SK-N-SH (cell line): ENCODE measurements around the gene ZBED1. TPM values are rescaled to one million over a fixed set of nuclear protein-coding genes. Genes with fewer than 3 reads are reported as not detected.

Experiments
- CTCF ChIA-PET: fragments of 300-600, 350-600 bp; formaldehyde crosslinking; extraction: SDS; loops from one replicate; lab custom pipeline; 2021; lab: Yijun Ruan, JAX
- POLR2A ChIA-PET: fragments of 350-600 bp; sonication (Branson Sonifier 250); formaldehyde crosslinking; extraction: SDS; loops from one replicate; lab custom pipeline; 2020; ENCODE audit warnings: antibody characterized with exemption, inconsistent platforms; lab: Yijun Ruan, JAX
- DNase-seq: peaks from one replicate; pipeline ENCODE4 v3.0.0; 2012
- H2AFZ ChIP-seq: fragments of 200-600 bp; sonication (generic); 2 replicates; pipeline ENCODE4 v1.8.1; 2016; ENCODE audit warnings: antibody characterized with exemption, mild to moderate bottlenecking, low read depth
- H3F3A ChIP-seq: fragments of 200-600 bp; sonication (generic); replicated peaks from 2 replicates; pipeline ENCODE3; 2016; ENCODE audit warnings: antibody characterized with exemption, mild to moderate bottlenecking; ENCODE audit not compliant: insufficient read depth
- H3K27ac ChIP-seq, 2 experiments: fragments of 200-500 bp in 1 of 2; fragments of 200-600 bp in 1 of 2; sonication (Bioruptor generic) in 1 of 2; sonication (generic), shearing (Covaris generic) in 1 of 2; 2 replicates each; pipeline versions ENCODE4 v1.5.1 to v1.6.1; 2014 to 2016; ENCODE audit warnings: low read depth in 2 of 2, inconsistent platforms in 1 of 2, low read length in 1 of 2, mild to moderate bottlenecking in 1 of 2, mixed read lengths in 1 of 2
- H3K27me3 ChIP-seq: fragments of 200-600 bp; sonication (generic), shearing (Covaris generic); 2 replicates; pipeline ENCODE4 v1.6.1; 2016; ENCODE audit warnings: mixed run types; ENCODE audit not compliant: insufficient read depth
- H3K36me3 ChIP-seq, 2 experiments: fragments of 200-500 bp in 1 of 2; fragments of 200-600 bp in 1 of 2; sonication (Bioruptor generic) in 1 of 2; sonication (generic) in 1 of 2; replicated peaks in 1 of 2; 2 replicates each; pipeline versions ENCODE3 to v1.5.1; 2014 to 2016; ENCODE audit warnings: low read length in 1 of 2, mild to moderate bottlenecking in 1 of 2; ENCODE audit not compliant: insufficient read depth in 2 of 2, control insufficient read depth in 1 of 2
- H3K4me1 ChIP-seq, 2 experiments: fragments of 200-500 bp in 1 of 2; fragments of 200-600 bp in 1 of 2; sonication (Bioruptor generic) in 1 of 2; sonication (generic), shearing (Covaris generic) in 1 of 2; 2 replicates each; pipeline versions ENCODE4 v1.5.1 to v1.6.1; 2014 to 2016; ENCODE audit warnings: low read depth in 1 of 2, low read length in 1 of 2, mixed run types in 1 of 2; ENCODE audit not compliant: insufficient read depth in 2 of 2, control insufficient read depth in 1 of 2
- H3K4me2 ChIP-seq: fragments of 200-600 bp; sonication (generic), shearing (Covaris generic); 2 replicates; pipeline ENCODE4 v1.6.1; 2017; ENCODE audit warnings: mixed run types
- H3K4me3 ChIP-seq, 2 experiments: fragments of 200-500 bp in 1 of 2; fragments of 200-600 bp in 1 of 2; sonication (Bioruptor generic) in 1 of 2; sonication (generic), shearing (Covaris generic) in 1 of 2; 2 replicates each; pipeline versions ENCODE4 v1.5.1 to v1.8.1; 2014 to 2016; ENCODE audit warnings: low read depth in 2 of 2, inconsistent platforms in 1 of 2, low read length in 1 of 2, mild to moderate bottlenecking in 1 of 2, mixed read lengths in 1 of 2, moderate library complexity in 1 of 2
- H3K79me2 ChIP-seq: fragments of 200-600 bp; sonication (generic); 2 replicates; pipeline ENCODE4 v1.8.1; 2017; ENCODE audit warnings: mild to moderate bottlenecking; ENCODE audit not compliant: insufficient read depth
- H3K9ac ChIP-seq: fragments of 200-600 bp; sonication (generic); 2 replicates; pipeline ENCODE4 v1.6.1; 2017; ENCODE audit warnings: mixed run types
- H3K9me2 ChIP-seq: fragments of 200-600 bp; sonication (generic); 2 replicates; pipeline ENCODE4 v1.6.1; 2017; ENCODE audit warnings: mixed run types
- H3K9me3 ChIP-seq: fragments of 200-600 bp; sonication (generic); 2 replicates; pipeline ENCODE4 v1.6.1; 2017; ENCODE audit warnings: mixed run types, mild to moderate bottlenecking, moderate library complexity
- H4K20me1 ChIP-seq: fragments of 200-600 bp; sonication (generic); 2 replicates; pipeline ENCODE4 v1.6.1; 2017; ENCODE audit warnings: mild to moderate bottlenecking, mixed run types; ENCODE audit not compliant: insufficient read depth
- FOSL2 ChIP-seq: IDR thresholded peaks from 2 replicates; pipeline ENCODE4 v1.4.0; 2012; ENCODE audit warnings: low read depth, mild to moderate bottlenecking, moderate library complexity, borderline replicate concordance
- FOXJ3 ChIP-seq: sonication (generic); formaldehyde crosslinking; IDR thresholded peaks from 2 replicates; pipeline ENCODE4 v1.5.1; 2020; ENCODE audit warnings: mild to moderate bottlenecking, missing genetic modification reagents
- IRF3 ChIP-seq: fragments of 150-350 bp; IDR thresholded peaks from 2 replicates; pipeline ENCODE4 v1.6.1; 2016; ENCODE audit warnings: mild to moderate bottlenecking, low read depth, low read length
- MEF2A ChIP-seq: IDR thresholded peaks from 2 replicates; pipeline ENCODE4 v1.4.0; 2012; ENCODE audit warnings: low read depth, borderline replicate concordance
- MXI1 ChIP-seq: IDR thresholded peaks from 2 replicates; pipeline ENCODE4 v1.6.1; 2012; ENCODE audit warnings: mild to moderate bottlenecking, low read depth, low read length, improper control_type of control experiment
- NFIC ChIP-seq: IDR thresholded peaks from 2 replicates; pipeline ENCODE4 v1.4.0; 2012; ENCODE audit warnings: borderline replicate concordance
- NRF1 ChIP-seq: IDR thresholded peaks from 2 replicates; pipeline ENCODE4 v1.6.1; 2012; ENCODE audit warnings: low read depth, mild to moderate bottlenecking, low read length
- PBX3 ChIP-seq: IDR thresholded peaks from 2 replicates; pipeline ENCODE4; 2012
- RCOR1 ChIP-seq: fragments of 150-350 bp; IDR thresholded peaks from 2 replicates; pipeline ENCODE4 v1.6.1; 2017; ENCODE audit warnings: antibody characterized with exemption, low read length
- REST ChIP-seq: IDR thresholded peaks from 2 replicates; pipeline ENCODE4 v1.6.1; 2012; ENCODE audit warnings: mild to moderate bottlenecking, low read depth, low read length, moderate library complexity
- TAF1 ChIP-seq: IDR thresholded peaks from 2 replicates; pipeline ENCODE4 v1.6.1; 2012; ENCODE audit warnings: low read depth, mild to moderate bottlenecking, low read length, moderate library complexity, borderline replicate concordance
- TCF12 ChIP-seq: IDR thresholded peaks from 2 replicates; pipeline ENCODE4 v1.4.0; 2012
- YY1 ChIP-seq: IDR thresholded peaks from 2 replicates; pipeline ENCODE4 v1.4.0; 2012; ENCODE audit warnings: low read depth, mild to moderate bottlenecking
- WGBS: methylation state at CpG from one replicate; pipeline ENCODE4 v1.1.6; 2017; ENCODE audit warnings: low lambda C conversion rate; 5-methylcytosine and 5-hydroxymethylcytosine counted together
- polyA plus RNA-seq, 3 experiments: library from polyadenylated mRNA; depleted of rRNA; stranded (reverse); fragments of >200 nt; gene quantifications; 2 replicates each; pipeline ENCODE4 v1.2.3, GENCODE V29; 2012
- TF ChIP-seq, protein P1 (sequence below): fragments of 200-600 bp; sonication (generic); IDR thresholded peaks from 2 replicates; pipeline ENCODE4 v1.6.1; 2017; ENCODE audit warnings: antibody characterized with exemption, mild to moderate bottlenecking, moderate library complexity
- TF ChIP-seq, protein P2 (sequence below): IDR thresholded peaks from 2 replicates; pipeline ENCODE4 v1.4.0; 2012; ENCODE audit warnings: low read depth
- TF ChIP-seq, protein P3 (sequence below): fragments of 150-350 bp; IDR thresholded peaks from 2 replicates; pipeline ENCODE4 v1.6.1; 2017; ENCODE audit warnings: antibody characterized with exemption, low read length, low read depth, borderline replicate concordance

The ZBED1 gene
- polyA plus RNA-seq, 1 of the 3 experiments (the other 2 are of a cell fraction): 16.7 TPM

DNA sequence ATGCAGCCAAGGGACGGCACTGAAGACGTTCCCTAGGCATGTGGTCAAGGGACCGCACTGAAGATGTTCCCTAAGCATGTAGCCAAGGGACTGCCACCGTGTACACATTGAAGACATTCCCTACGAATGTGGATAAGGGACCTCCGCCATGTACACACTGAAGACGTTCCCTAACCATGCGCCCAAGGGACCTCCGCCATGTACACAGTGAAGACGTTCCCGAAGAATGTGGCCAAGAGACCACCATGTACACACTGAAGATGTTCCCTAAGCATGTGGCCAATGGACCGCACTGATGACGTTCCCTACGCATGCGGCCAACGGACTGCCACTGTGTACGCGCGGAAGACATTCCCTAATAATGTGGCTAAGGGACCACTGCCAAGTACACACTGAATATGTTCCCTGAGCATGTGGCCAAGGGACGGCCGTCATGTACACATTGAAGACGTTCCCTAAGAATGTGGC is 48.4 kb downstream of the ZBED1 start (continued):
- no peak for TF ChIP-seq REST
- TF ChIP-seq RCOR1: no peak
- no peak for TF ChIP-seq IRF3
- no peak for TF ChIP-seq NRF1
- no peak for TF ChIP-seq FOSL2
- TF ChIP-seq, protein P1, sequence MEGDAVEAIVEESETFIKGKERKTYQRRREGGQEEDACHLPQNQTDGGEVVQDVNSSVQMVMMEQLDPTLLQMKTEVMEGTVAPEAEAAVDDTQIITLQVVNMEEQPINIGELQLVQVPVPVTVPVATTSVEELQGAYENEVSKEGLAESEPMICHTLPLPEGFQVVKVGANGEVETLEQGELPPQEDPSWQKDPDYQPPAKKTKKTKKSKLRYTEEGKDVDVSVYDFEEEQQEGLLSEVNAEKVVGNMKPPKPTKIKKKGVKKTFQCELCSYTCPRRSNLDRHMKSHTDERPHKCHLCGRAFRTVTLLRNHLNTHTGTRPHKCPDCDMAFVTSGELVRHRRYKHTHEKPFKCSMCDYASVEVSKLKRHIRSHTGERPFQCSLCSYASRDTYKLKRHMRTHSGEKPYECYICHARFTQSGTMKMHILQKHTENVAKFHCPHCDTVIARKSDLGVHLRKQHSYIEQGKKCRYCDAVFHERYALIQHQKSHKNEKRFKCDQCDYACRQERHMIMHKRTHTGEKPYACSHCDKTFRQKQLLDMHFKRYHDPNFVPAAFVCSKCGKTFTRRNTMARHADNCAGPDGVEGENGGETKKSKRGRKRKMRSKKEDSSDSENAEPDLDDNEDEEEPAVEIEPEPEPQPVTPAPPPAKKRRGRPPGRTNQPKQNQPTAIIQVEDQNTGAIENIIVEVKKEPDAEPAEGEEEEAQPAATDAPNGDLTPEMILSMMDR: no peak
- TF ChIP-seq TCF12: no peak
- no peak for TF ChIP-seq PBX3
- no peak for TF ChIP-seq MEF2A
- TF ChIP-seq, protein P2, sequence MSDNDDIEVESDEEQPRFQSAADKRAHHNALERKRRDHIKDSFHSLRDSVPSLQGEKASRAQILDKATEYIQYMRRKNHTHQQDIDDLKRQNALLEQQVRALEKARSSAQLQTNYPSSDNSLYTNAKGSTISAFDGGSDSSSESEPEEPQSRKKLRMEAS: no peak
- no peak for TF ChIP-seq NFIC

DNA sequence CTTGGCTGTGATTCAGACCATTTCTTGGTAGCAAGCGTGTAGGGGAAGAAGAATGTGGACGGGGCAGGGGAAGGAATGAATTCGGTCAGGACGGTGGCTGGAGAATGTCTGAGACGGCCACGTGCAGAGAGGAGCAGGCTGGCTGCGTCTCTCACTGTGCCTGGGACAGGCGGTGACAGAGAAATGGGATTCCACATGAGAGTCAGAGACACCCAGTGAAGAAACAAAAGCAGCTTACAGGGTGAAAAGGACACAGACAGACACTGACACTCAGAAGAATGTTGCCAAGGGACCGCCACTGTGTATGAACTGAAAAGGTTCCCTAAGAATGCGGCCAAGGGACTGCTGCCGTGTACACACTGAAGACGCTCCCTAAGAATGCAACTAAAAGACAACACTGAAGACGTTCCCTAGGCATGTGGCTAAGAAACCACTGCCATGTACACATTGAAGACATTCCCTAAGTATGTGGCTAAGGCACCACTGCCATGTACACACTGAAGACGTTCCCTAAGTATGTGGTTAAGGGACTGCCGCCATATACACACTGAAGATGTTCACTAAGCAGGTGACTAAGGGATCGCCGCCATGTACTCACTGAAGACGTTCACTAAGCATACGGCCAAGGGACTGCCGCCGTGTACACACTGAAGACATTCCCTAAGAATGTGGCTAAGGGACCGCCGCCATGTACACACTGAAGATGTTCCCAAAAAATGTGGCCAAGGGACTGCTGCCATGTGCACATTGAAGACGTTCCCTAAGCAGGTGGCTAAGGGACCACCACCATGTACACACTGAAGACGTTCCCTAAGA is 49.1 kb downstream of the ZBED1 start:
- no peaks in the 10 kb centered on the region for H3K36me3 ChIP-seq
- ChIA-PET POLR2A (no interaction called here), CTCF (no interaction called here)
- peaks cover 12% of the 10 kb centered on the region; the same call in 1 of the 2 replicates for H3K79me2 ChIP-seq
- no peak overlapping the region for H3K27ac ChIP-seq
- H3K4me3 ChIP-seq: no peak overlapping the region
- no peak overlapping the region for H3K4me2 ChIP-seq
- DNase-seq: no peak
- H2AFZ ChIP-seq: no peak overlapping the region
- H3K9me3 ChIP-seq: no peaks in the 10 kb centered on the region
- H3K9ac ChIP-seq: no peak overlapping the region
- no peaks in the 10 kb centered on the region for H3F3A ChIP-seq
- H3K27me3 ChIP-seq: no peaks in the 10 kb centered on the region
- no peaks in the 10 kb centered on the region for H4K20me1 ChIP-seq
- 86% methylated on average over 21 of the region's 25 CpGs for WGBS
- H3K9me2 ChIP-seq: no peaks in the 10 kb centered on the region
- H3K4me1 ChIP-seq: no peaks in the 10 kb centered on the region
- TF ChIP-seq IRF3 (no peak), FOXJ3 (CRISPR knock-in tag) (no peak), FOSL2 (no peak), MXI1 (no peak), YY1 (no peak), TAF1 (no peak)
- TF ChIP-seq, protein P3, sequence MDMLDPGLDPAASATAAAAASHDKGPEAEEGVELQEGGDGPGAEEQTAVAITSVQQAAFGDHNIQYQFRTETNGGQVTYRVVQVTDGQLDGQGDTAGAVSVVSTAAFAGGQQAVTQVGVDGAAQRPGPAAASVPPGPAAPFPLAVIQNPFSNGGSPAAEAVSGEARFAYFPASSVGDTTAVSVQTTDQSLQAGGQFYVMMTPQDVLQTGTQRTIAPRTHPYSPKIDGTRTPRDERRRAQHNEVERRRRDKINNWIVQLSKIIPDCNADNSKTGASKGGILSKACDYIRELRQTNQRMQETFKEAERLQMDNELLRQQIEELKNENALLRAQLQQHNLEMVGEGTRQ: no peak
